ENCODE results near the gene CST8. TPM values are rescaled to one million over a fixed set of nuclear protein-coding genes. Genes with fewer than 3 reads are reported as not detected.
A peak's percentile ranks its signal among the peaks of the same experiment; 100 is the strongest.

Gene CST8
- polyA plus RNA-seq, 1 donor from 2014 or later, result not detected

DNA sequence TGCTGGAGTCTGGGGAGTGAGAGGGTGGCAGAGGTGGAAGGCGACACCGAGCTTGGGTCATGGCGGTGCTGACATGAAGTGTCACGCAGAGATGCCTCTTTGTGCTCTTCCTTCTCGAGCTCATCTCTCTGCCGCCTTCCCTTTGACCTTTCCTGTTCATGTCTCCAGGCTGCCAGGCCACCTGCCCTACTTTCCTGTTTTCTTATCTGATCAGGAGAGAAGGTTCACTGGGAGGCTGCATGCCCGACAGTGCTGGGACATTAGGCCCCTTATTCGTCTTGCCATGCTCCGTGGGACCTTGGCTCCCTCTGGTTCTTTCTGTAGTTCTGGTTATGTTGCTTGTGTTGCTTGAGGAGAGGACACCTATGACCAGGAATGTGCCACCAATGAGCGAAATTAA is 33.2 kb downstream of the CST8 start:
- Mint-ChIP-seq H3K36me3 (peaks cover 3% of the 10 kb centered on the region), H3K9me3 (peaks cover 4 to 10% (median 5%) of the 10 kb centered on the region in 3 donors), H3K27ac (no peak overlapping the region), H3K27me3 (peaks cover 2% of the 10 kb centered on the region), H3K4me1 (no peaks in the 10 kb centered on the region), H3K4me3 (no peak overlapping the region)

DNA sequence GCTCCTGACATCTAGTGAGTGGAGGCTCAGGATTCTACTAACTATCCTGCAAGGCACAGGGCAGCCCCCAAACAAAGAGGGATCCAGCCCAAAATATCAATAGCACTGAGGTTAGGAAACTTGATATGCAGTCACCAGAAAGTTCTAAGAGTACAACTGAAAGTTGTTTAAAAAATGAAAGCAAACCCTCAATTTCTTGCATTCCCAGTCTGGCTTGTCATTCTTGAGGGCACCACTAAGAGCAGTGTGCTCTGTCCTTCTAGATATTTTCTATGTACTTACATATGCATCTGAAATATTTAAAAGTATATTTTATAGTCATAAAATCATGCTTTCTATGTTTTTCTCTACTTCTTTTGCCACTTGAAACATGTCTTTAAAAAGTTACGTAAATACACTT is 35.9 kb downstream of the CST8 start:
- H3K4me3 Mint-ChIP-seq, result no peak overlapping the region
- no peak overlapping the region for H3K27ac Mint-ChIP-seq
- H3K36me3 Mint-ChIP-seq, result peaks cover 3% of the 10 kb centered on the region
- H3K27me3 Mint-ChIP-seq, result no peaks in the 10 kb centered on the region
- H3K9me3 Mint-ChIP-seq, result peaks cover 4 to 10% (median 5%) of the 10 kb centered on the region in 3 donors
- no peaks in the 10 kb centered on the region for H3K4me1 Mint-ChIP-seq

- peak overlapping the region in 1 of 4 donors; percentile 6 for H3K4me3 Mint-ChIP-seq
- peaks cover 5 to 10% (median 6%) of the 10 kb centered on the region in 3 donors for H3K9me3 Mint-ChIP-seq
- no peaks in the 10 kb centered on the region for H3K27me3 Mint-ChIP-seq
- H3K36me3 Mint-ChIP-seq, result peaks cover 3% of the 10 kb centered on the region
- no peak overlapping the region for H3K27ac Mint-ChIP-seq
- H3K4me1 Mint-ChIP-seq, result no peaks in the 10 kb centered on the region
These were observed 38.0 kb downstream of the CST8 start for GRCh38 chr20:23528867-23529431.

DNA sequence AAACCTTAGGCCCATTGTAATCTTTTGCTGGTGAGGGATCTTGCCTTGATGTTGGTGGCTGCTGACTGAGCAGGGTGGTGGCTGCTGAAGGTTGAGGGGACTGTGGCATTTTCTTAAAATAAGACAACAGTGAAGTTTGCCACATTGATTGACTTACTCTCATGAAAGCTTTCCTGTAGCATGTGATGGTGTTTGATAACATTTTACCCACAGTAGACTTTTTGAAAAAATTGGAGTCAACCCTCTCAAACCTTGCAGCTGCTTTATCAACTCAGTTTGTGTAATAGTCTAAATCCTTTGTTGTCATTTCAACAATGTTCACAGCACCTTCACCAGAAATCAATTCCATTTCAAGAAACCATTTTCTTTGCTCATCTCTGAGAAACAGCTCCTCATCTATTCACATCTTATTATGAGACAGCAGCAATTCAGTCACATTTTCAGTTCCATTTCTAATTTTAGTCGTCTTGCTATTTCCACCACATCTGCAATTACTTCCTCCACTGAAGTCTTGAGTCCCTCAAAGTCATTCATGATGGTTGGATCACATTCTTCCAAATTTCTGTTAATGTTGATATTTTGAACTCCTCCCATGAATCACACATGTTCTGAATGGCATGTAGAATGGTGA is 40.1 kb downstream of the CST8 start:
- Mint-ChIP-seq H3K9me3 (peaks cover 5 to 10% (median 6%) of the 10 kb centered on the region in 3 donors), H3K27ac (no peak overlapping the region), H3K4me1 (no peaks in the 10 kb centered on the region), H3K4me3 (no peak overlapping the region), H3K27me3 (no peaks in the 10 kb centered on the region), H3K36me3 (peaks cover 3% of the 10 kb centered on the region)

DNA sequence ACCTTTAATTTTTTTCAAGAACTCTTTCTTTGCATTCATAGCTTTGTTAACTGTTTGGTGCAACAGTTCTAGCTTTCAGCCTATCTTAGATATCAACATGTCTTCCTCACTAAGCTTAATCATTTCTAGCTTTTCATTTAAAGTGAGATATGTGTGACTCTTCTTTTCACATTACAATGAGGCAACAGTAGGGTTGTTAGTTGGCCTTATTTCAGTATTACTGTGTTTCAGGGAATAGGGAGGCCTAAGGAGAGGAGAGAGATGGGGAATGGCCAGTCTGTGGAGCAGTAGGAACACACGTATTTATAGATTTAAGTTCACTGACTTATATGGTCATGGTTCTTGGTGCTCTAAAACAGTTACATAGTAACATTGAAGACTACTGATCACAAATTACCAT is 41.6 kb downstream of the CST8 start:
- Mint-ChIP-seq H3K9me3 (peaks cover 3 to 10% (median 3%) of the 10 kb centered on the region in 3 donors), H3K27me3 (no peaks in the 10 kb centered on the region), H3K4me3 (no peak overlapping the region), H3K27ac (no peak overlapping the region), H3K36me3 (no peaks in the 10 kb centered on the region), H3K4me1 (no peaks in the 10 kb centered on the region)

- no peaks in the 10 kb centered on the region for H3K4me1 Mint-ChIP-seq
- no peak overlapping the region for H3K4me3 Mint-ChIP-seq
- no peaks in the 10 kb centered on the region for H3K27me3 Mint-ChIP-seq
- peak overlapping the region in 1 of 3 donors; percentile 56 for H3K27ac Mint-ChIP-seq
- H3K9me3 Mint-ChIP-seq, result peaks cover 1 to 7% (median 3%) of the 10 kb centered on the region in 3 donors
- no peaks in the 10 kb centered on the region for H3K36me3 Mint-ChIP-seq
These were observed 42.2 kb downstream of the CST8 start for GRCh38 chr20:23533161-23533560.

DNA sequence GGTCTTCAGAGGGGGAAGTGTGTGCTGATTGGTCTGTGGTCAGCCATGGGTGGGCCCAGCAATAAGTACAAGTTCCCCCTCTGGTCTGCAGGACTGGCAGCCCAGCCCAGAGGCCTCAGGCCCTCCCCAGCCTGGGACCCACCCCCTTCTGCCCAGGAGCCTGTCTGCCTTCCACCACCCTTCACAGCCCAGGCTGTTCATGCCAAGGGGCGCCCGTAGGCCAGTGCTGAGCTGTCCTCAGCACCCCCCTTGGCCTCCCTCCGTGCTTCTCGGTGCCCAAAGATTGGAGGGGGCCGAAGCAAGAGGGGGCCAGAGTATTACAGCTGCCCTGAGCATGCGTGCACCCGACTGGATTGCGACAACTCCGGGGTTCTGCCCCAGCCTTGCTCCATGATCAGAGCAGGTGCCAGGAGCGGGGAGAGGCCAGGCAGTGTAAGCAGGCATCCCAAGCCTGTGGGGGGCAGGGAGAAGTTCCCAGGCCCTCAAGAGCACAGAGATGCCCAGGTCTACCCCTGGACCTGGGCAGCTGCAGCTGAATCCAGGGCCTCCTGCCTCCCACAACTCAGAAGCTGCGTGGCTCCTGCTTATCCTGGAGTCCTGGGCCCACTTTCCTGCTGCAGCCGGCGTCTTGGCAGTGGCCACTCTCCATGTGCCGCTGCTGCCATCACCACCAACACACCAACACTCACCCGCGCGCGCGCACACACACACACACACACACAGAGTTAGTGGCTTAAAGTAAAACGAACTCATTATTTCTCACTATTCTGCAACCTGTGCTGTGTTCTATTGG is 44.1 kb downstream of the CST8 start:
- no peak overlapping the region for H3K4me3 Mint-ChIP-seq
- H3K27me3 Mint-ChIP-seq, result no peaks in the 10 kb centered on the region
- peaks cover 0 to 6% (median 0%) of the 10 kb centered on the region in 3 donors for H3K9me3 Mint-ChIP-seq
- no peaks in the 10 kb centered on the region for H3K36me3 Mint-ChIP-seq
- H3K27ac Mint-ChIP-seq, result peak overlapping the region in 1 of 3 donors; percentile 53
- no peaks in the 10 kb centered on the region for H3K4me1 Mint-ChIP-seq

DNA sequence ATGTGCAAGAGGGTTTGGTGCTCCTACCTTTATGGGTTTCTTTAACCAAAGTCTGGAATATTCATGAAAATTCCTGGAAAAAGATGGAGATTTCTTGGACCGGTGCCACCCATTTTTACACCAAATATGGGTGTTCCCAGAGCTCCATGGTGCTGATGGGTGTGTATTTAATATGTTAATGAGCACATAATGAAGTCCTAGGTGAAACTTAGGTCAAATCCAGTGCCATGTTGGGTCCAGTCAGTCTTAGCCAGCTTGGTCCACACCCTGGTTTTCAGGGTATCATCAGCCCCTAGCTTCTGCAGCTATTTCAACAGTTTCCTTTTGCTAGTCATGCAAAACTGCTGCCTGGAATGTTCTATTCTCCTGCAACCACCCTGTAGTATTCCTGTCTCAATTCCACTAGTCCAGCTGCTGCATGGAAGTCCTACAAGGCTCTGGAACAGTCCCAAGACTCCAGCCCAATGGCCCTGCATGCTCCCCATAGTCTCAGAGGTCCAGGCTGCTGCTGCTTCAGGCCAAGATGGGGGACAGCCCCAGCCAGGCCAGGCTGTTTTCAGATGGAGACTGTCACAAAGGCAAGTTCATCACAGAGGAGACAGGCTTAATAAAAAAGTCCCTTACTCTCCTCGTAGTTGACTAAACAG is 45.5 kb downstream of the CST8 start:
- Mint-ChIP-seq H3K4me3 (no peak overlapping the region), H3K36me3 (no peaks in the 10 kb centered on the region), H3K9me3 (peaks cover 0 to 6% (median 0%) of the 10 kb centered on the region in 3 donors), H3K4me1 (no peaks in the 10 kb centered on the region), H3K27me3 (no peaks in the 10 kb centered on the region), H3K27ac (no peak overlapping the region)

DNA sequence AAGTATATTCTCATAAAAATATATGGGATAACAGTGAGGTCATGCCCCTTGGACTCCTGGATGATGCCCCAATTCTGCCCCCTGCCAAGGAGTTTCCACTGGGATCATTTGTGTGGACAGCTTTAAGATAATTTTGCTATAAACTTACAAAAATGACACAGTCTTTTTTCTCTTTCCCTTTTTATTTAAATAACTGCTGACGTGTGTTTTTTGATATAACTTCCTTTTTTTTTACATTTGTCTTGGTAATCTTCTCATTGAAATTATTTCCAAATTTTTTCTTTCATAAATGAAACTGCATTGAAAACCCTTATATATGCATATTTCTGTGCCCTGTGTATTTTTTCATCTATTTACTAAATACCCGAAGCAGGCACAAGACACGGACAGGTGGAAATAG is 46.1 kb downstream of the CST8 start:
- H3K27ac Mint-ChIP-seq, result no peak overlapping the region
- no peaks in the 10 kb centered on the region for H3K4me1 Mint-ChIP-seq
- H3K36me3 Mint-ChIP-seq, result no peaks in the 10 kb centered on the region
- H3K27me3 Mint-ChIP-seq, result no peaks in the 10 kb centered on the region
- no peak overlapping the region for H3K4me3 Mint-ChIP-seq
- H3K9me3 Mint-ChIP-seq, result peaks cover 0 to 6% (median 0%) of the 10 kb centered on the region in 3 donors

DNA sequence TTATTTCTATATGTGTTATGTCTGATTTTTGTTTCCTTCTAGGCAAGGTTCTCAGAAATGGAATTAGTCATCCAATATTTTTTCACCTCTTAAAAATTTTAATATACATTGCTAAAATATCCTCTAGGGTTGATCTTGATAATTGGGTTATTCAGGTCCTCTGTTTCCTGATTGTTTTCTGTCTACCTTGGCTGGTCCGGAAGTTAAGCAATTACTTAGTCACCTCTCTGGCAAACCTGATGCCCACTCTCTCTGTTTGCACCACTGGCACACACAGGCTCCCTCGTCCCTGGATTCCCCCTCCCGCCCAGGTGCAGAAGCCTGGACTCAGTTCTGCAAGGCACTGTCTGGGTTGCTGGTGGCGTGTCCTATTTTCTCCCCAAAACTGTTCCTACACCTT is 49.7 kb downstream of the CST8 start:
- peaks cover 0 to 4% (median 1%) of the 10 kb centered on the region in 3 donors for H3K9me3 Mint-ChIP-seq
- no peak overlapping the region for H3K27ac Mint-ChIP-seq
- no peak overlapping the region for H3K4me3 Mint-ChIP-seq
- no peaks in the 10 kb centered on the region for H3K36me3 Mint-ChIP-seq
- no peaks in the 10 kb centered on the region for H3K27me3 Mint-ChIP-seq
- H3K4me1 Mint-ChIP-seq, result no peaks in the 10 kb centered on the region

GRCh38 chr20:23541330-23541729 is 50.4 kb downstream of the CST8 start:
- H3K27me3 Mint-ChIP-seq, result no peaks in the 10 kb centered on the region
- no peak overlapping the region for H3K27ac Mint-ChIP-seq
- peaks cover 0 to 4% (median 1%) of the 10 kb centered on the region in 3 donors for H3K9me3 Mint-ChIP-seq
- H3K36me3 Mint-ChIP-seq, result no peaks in the 10 kb centered on the region
- no peaks in the 10 kb centered on the region for H3K4me1 Mint-ChIP-seq
- no peak overlapping the region for H3K4me3 Mint-ChIP-seq

DNA sequence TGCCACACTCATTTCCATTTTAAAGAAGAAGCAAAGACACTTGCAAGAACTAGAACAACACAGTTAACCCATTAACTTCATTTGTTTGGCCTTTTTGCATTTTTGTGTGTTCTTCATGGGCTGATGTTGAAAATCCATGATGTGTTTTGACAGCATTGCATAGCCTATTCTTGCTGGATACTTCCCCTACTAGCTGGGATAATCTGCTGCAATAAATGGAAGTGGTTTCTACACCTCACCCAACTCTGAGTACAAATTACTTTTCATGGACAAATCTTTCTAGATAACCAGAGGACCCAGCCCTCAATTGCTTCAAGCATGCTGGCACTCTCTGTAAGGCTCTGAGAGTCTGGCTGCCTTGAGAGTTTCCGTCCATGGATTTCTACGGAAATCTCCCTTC is 50.9 kb downstream of the CST8 start:
- Mint-ChIP-seq H3K9me3 (peaks cover 0 to 4% (median 1%) of the 10 kb centered on the region in 3 donors), H3K4me1 (no peaks in the 10 kb centered on the region), H3K27ac (no peak overlapping the region), H3K4me3 (no peak overlapping the region), H3K36me3 (peaks cover 2% of the 10 kb centered on the region), H3K27me3 (no peaks in the 10 kb centered on the region)

GRCh38 chr20:23542801-23543200 is 51.9 kb downstream of the CST8 start:
- no peaks in the 10 kb centered on the region for H3K27me3 Mint-ChIP-seq

GRCh38 chr20:23544133-23544532 is 53.2 kb downstream of the CST8 start:
- Mint-ChIP-seq H3K4me1 (no peaks in the 10 kb centered on the region), H3K4me3 (no peak overlapping the region), H3K9me3 (peaks cover 0 to 2% (median 1%) of the 10 kb centered on the region in 3 donors), H3K36me3 (peaks cover 2% of the 10 kb centered on the region), H3K27me3 (no peaks in the 10 kb centered on the region), H3K27ac (no peak overlapping the region)

More at GRCh38 chr20:23542801-23543200, 51.9 kb downstream of the CST8 start:
- H3K9me3 Mint-ChIP-seq, result peaks cover 0 to 4% (median 1%) of the 10 kb centered on the region in 3 donors
- no peaks in the 10 kb centered on the region for H3K4me1 Mint-ChIP-seq
- H3K27ac Mint-ChIP-seq, result no peak overlapping the region
- peak overlapping the region in 1 of 4 donors; percentile 29 for H3K4me3 Mint-ChIP-seq
- H3K36me3 Mint-ChIP-seq, result peaks cover 2% of the 10 kb centered on the region
